Epithelial cell of esophagus (primary cell): ENCODE measurements around the gene MYLK.
A peak's percentile ranks its signal among the peaks of the same experiment; 100 is the strongest.

Source experiments
- DNase-seq: peaks from one replicate; pipeline ENCODE4 v3.0.0; 2010; ENCODE audit warnings: low read depth
- H3K4me3 ChIP-seq: 2 replicates; pipeline ENCODE4 v1.5.1; 2011; ENCODE audit warnings: mild to moderate bottlenecking, low read length, control low read depth
- TF ChIP-seq, protein P1 (sequence below): IDR thresholded peaks from 2 replicates; pipeline ENCODE4 v1.5.1; 2011; ENCODE audit warnings: low read depth, mild to moderate bottlenecking, low read length, control low read depth, inconsistent platforms; ENCODE audit not compliant: insufficient read depth; ENCODE audit errors: missing control alignments

Gene MYLK

DNA sequence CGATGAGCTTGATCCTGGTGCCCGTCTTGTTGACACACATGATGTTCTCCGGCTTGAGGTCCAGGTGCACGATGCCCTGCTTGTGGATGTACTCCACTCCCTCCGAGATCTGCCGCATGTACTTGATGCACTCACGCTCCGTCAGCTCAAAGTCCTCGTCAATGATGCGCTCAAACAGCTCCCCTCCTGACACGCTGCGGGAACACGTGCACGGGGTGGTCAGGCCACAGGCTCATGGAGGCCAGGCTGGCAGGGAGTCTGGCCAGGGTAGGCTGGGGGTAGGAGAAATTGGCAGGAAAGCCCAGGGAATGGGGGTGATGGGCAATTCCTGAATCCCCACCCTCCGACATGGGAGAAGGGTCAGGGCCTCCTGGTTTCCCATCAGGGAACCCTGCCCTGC lies 243.8 kb downstream of the MYLK start:
- TF ChIP-seq, protein P1, sequence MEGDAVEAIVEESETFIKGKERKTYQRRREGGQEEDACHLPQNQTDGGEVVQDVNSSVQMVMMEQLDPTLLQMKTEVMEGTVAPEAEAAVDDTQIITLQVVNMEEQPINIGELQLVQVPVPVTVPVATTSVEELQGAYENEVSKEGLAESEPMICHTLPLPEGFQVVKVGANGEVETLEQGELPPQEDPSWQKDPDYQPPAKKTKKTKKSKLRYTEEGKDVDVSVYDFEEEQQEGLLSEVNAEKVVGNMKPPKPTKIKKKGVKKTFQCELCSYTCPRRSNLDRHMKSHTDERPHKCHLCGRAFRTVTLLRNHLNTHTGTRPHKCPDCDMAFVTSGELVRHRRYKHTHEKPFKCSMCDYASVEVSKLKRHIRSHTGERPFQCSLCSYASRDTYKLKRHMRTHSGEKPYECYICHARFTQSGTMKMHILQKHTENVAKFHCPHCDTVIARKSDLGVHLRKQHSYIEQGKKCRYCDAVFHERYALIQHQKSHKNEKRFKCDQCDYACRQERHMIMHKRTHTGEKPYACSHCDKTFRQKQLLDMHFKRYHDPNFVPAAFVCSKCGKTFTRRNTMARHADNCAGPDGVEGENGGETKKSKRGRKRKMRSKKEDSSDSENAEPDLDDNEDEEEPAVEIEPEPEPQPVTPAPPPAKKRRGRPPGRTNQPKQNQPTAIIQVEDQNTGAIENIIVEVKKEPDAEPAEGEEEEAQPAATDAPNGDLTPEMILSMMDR: no peak
- no peak overlapping the region for H3K4me3 ChIP-seq
- DNase-seq: no peak

DNA sequence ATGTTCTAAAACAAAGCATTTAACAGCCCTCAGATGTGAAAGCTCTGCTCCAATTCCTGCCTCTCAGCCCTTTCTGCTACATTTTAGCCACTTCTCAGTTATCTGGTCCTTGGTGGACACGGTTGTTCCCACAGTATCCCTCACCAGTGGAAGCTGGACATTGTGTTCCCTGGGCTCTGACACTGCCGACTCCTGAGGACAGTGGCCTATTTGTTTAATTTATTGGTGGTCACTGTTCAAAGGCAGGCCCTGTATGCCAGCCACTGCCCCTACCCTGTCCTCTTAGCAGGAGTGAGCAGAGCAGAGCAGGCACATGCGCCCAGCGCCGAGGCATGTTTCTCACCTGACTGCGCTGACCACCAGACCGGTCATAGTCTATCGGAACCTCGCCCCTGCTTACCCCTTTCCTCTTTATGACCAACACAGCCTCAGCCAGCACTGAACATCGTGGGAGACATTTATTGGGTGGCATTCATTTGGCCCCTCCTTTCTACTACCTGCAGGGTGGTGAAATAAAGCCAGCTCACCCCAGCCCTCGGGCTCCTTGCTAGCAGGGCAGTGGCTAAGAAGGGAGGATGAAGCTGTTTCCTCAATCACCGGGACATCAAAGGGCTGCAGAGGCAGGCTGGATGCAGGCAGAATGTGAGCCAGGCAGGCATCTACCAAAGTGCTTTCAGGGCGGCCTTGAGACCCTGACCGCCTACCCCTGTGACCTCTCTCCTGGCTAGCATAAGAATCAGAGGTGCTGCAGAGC lies 245.0 kb downstream of the MYLK start:
- TF ChIP-seq, protein P1: no peak
- H3K4me3 ChIP-seq: no peak overlapping the region
- DNase-seq: peak; percentile 68

DNA sequence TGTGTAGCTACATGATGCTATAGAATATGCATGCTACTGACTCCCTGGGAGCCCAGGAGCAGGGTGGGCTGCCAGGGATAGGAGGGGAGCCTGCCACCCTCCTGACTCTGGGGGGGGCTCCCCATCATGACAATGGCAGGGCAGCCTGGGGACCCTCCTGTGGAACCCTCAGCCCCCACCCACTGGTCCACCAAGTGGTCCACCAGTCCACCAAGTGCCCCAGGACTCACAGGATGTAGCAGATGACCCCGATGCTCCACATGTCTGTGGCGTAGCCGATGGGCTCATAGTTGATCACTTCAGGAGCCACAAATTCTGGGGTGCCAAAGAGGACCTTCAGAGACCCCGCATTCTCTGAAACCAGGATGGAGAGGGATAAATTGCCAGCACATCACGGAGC lies 246.3 kb downstream of the MYLK start:
- TF ChIP-seq, protein P1: no peak
- no peak overlapping the region for H3K4me3 ChIP-seq
- no peak for DNase-seq

DNA sequence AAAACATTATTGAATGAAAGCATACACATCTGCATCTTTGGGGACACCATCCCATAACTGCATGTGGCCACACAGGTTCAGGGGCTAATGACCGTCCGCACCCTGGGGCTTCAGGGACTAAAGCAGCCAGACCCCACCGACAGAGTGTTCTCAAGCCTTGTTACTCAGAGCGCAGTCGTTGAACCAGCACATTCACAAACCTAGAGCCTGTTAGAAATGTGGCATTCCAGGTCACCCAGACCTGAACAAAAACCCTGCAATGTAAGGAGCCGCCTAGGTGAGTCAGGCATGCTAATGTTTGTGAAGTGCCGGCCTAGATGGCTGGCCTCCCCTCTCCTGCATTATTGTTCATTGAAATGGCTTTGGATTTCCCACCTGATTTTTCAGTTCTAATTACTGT lies 247.0 kb downstream of the MYLK start:
- peak; percentile 62 for DNase-seq
- H3K4me3 ChIP-seq: no peak overlapping the region
- TF ChIP-seq, protein P1: no peak

DNA sequence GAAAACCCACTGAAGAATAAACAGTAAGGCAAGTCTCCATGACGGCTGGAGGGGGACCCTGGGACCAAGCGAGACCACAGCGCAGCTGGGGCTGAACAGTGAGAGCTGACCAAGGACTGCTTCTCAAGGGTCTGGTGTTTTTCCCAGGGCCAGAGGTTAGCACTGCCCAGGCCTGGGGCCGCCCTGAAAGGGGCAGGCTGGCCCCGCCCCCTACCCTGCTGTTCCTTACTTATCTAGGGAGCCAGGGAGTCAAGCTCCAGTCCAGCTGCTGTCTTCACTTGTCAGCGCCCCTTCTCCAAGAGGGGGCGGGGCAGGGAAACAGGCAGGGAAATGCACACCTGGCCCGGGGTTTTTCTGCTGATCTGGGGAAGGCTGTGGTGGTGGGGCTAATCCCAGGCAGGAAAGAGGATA lies 247.7 kb downstream of the MYLK start:
- TF ChIP-seq, protein P1: no peak
- no peak for DNase-seq
- no peak overlapping the region for H3K4me3 ChIP-seq

DNA sequence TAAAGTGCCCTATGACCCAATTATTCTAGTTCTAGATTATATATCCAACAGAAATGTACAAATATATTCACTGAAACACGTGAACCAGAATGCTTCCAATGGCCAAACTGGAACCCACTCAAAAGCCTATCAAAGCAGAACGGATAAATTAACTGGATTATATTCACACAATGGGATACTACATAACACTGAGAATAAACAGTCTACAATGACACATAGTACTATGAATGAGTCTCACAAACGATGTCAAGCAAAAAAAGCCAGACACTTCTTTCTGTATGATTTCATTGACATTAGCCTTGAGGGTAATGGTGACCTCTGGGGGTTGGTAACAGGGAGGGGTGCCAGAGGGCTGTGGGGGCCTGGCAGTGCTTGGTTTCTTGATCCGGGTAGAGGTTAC lies 248.4 kb downstream of the MYLK start:
- no peak overlapping the region for H3K4me3 ChIP-seq
- TF ChIP-seq, protein P1: no peak
- no peak for DNase-seq

DNA sequence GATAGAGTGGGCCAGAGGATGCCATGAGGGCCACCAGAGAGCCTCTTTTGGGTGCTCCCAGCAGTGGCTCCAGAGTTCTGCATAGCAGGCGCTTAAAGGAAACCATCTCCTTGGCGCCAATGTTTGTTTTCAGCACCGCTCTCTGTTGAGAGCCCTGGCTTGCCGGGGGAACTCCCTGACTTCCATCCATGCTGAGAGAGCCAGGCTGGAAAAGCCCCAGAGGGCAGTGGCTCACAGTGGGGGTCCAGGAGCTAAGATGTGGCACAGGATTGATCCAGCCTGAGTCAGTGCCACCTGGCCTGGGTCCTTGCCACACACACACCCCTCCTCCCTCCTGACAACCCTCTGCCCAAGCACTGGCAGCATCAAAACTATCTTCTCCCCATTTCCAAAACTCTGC lies 248.9 kb downstream of the MYLK start:
- TF ChIP-seq, protein P1: no peak
- DNase-seq: no peak
- H3K4me3 ChIP-seq: no peak overlapping the region
